ENCODE measurements around the gene OR52I1.
A peak's percentile ranks its signal among the peaks of the same experiment; 100 is the strongest.

OR52I1 gene

GRCh38 chr11:4636962-4637661 is 43.3 kb downstream of the OR52I1 start, which contains the start of gene OR51D1:
Gene OR51D1 (plus strand): TSS chr11:4637477. CDS start chr11:4639791, 2,314 bp downstream.
- H3K4me3 ChIP-seq (ENCODE audit: low read depth, low read length), result no peak within 1 kb of the TSS
- TF ChIP-seq CTCF (IDR thresholded peaks at IDR 0.05; ENCODE audit: control insufficient read depth, extremely low read depth, insufficient read depth), result peak; percentile 93
- peak; percentile 82 for DNase-seq (ENCODE audit: low read depth)

GRCh38 chr11:4637662-4638047 is 43.8 kb downstream of the OR52I1 start:
- no peak for DNase-seq (ENCODE audit: low read depth)
- no peak overlapping the region for H3K4me3 ChIP-seq (ENCODE audit: low read depth, low read length)
- TF ChIP-seq CTCF (IDR thresholded peaks at IDR 0.05; ENCODE audit: control insufficient read depth, extremely low read depth, insufficient read depth), result no peak

- DNase-seq (ENCODE audit: low read depth), result no peak
- H3K4me3 ChIP-seq (ENCODE audit: low read depth, low read length), result no peak overlapping the region
- no peak for TF ChIP-seq CTCF (IDR thresholded peaks at IDR 0.05; ENCODE audit: control insufficient read depth, extremely low read depth, insufficient read depth)
Measured at GRCh38 chr11:4639931-4640330, 46.1 kb downstream of the OR52I1 start.

GRCh38 chr11:4641501-4641900 is 47.7 kb downstream of the OR52I1 start:
- no peak for DNase-seq (ENCODE audit: low read depth)
- no peak for TF ChIP-seq CTCF (IDR thresholded peaks at IDR 0.05; ENCODE audit: control insufficient read depth, extremely low read depth, insufficient read depth)
- no peak overlapping the region for H3K4me3 ChIP-seq (ENCODE audit: low read depth, low read length)

- no peak for TF ChIP-seq CTCF (IDR thresholded peaks at IDR 0.05; ENCODE audit: control insufficient read depth, extremely low read depth, insufficient read depth)
- no peak overlapping the region for H3K4me3 ChIP-seq (ENCODE audit: low read depth, low read length)
- DNase-seq (ENCODE audit: low read depth), result no peak
Measured at GRCh38 chr11:4642043-4642442, 48.2 kb downstream of the OR52I1 start.

GRCh38 chr11:4643076-4643475 is 49.2 kb downstream of the OR52I1 start:
- H3K4me3 ChIP-seq (ENCODE audit: low read depth, low read length), result no peak overlapping the region
- no peak for DNase-seq (ENCODE audit: low read depth)
- no peak for TF ChIP-seq CTCF (IDR thresholded peaks at IDR 0.05; ENCODE audit: control insufficient read depth, extremely low read depth, insufficient read depth)

- H3K4me3 ChIP-seq (ENCODE audit: low read depth, low read length), result peak within 1 kb of the TSS; percentile 33
- no peak for TF ChIP-seq CTCF (IDR thresholded peaks at IDR 0.05; ENCODE audit: control insufficient read depth, extremely low read depth, insufficient read depth)
- DNase-seq (ENCODE audit: low read depth), result no peak
Measured at GRCh38 chr11:4643682-4644081, 49.8 kb downstream of the OR52I1 start, which contains the start of gene OR51E1. Gene OR51E1 (plus strand): TSS chr11:4643982. CDS start chr11:4652527, 8,545 bp downstream.
